Measurements from ENCODE around the gene IL17RD. TPM values are rescaled to one million over a fixed set of nuclear protein-coding genes. Genes with fewer than 3 reads are reported as not detected.

Gene IL17RD
- polyA plus RNA-seq, 2 of the 4 experiments (the other 2 are of a cell fraction) = 0.89 to 1.4 TPM

GRCh38 chr3:57170946-57171345 lies 5.8 kb upstream of the IL17RD start:
- no peak overlapping the region for H3K27ac ChIP-seq
- 100% methylated on average over 1 of the region's 1 CpG for WGBS (ENCODE audit: missing lambda C conversion rate)
- DNase-seq (ENCODE audit: low read depth in 1 of 2, low spot score in 1 of 2) (no peak), ATAC-seq (no peak), FAIRE-seq (no peak)
- TF ChIP-seq CBX2 (IDR thresholded peaks at IDR 0.05; ENCODE audit: borderline replicate concordance, low read depth) (no peak), MAZ (IDR thresholded peaks at IDR 0.05; ENCODE audit: borderline replicate concordance, low read depth, low read length) (no peak), E2F6 (IDR thresholded peaks at IDR 0.05; ENCODE audit: borderline replicate concordance, low read depth) (no peak)
- H3K9me3 ChIP-seq = no peaks in the 10 kb centered on the region
- H3K4me3 ChIP-seq = no peak overlapping the region
- no peak overlapping the region; the same call in 2 of the 3 replicates for H3K4me2 ChIP-seq
- ChIA-PET POLR2A (no interaction called here), CTCF (interaction anchor here (0.6 to 3.2 kb wide), 22 partner anchors 8 to 402 kb away, joined by 3 to 22 read pairs (median 4); partner anchors contain the start of genes APPL1 and HESX1)
- no peaks in the 10 kb centered on the region for H3K4me1 ChIP-seq

GRCh38 chr3:57169872-57170623 lies 4.9 kb upstream of the IL17RD start:
- Histone ChIP-seq H3K4me2 (peak overlapping the region; percentile 76), H3K27ac (peak overlapping the region; percentile 75 to 92), H3K4me1 (no peaks in the 10 kb centered on the region), H3K9me3 (no peaks in the 10 kb centered on the region), H3K4me3 (peak overlapping the region; percentile 50)
- ChIA-PET CTCF (interaction anchor here (0.6 to 3.2 kb wide), 36 partner anchors 9 to 646 kb away, joined by 3 to 22 read pairs (median 3); partner anchors contain the start of genes APPL1 and HESX1), POLR2A (no interaction called here)
- DNase-seq (ENCODE audit: low read depth in 1 of 2, low spot score in 1 of 2) (peak; percentile 67 to 70), ATAC-seq (peak; percentile 92 to 94), FAIRE-seq (no peak)
- TF ChIP-seq JUNB (IDR thresholded peaks at IDR 0.05) (no peak), ZFP36 (IDR thresholded peaks at IDR 0.05; ENCODE audit: borderline replicate concordance, partially characterized antibody) (no peak), KDM5A (IDR thresholded peaks at IDR 0.05) (0 out of 2 replicates have a peak, but pooled peaks have one; percentile 23), CEBPB (IDR thresholded peaks at IDR 0.05) (no peak), SMC3 (IDR thresholded peaks at IDR 0.05) (peak; percentile 64), CHD4 (IDR thresholded peaks at IDR 0.05; ENCODE audit: borderline replicate concordance) (no peak), ZC3H11A (IDR thresholded peaks at IDR 0.05) (no peak), ZSCAN20 (CRISPR knock-in tag; IDR thresholded peaks at IDR 0.05) (no peak), HDAC2 (IDR thresholded peaks at IDR 0.05) (no peak), EHF (CRISPR knock-in tag; IDR thresholded peaks at IDR 0.05) (no peak), CTCF (IDR thresholded peaks at IDR 0.05) (peak; percentile 76), RAD21 (conservative IDR thresholded peaks at IDR 0.05 in 1 of 2, IDR thresholded peaks at IDR 0.05 in 1 of 2) (peak; percentile 77 to 82), POLR2AphosphoS2 (conservative IDR thresholded peaks at IDR 0.05; ENCODE audit: low read length) (no peak)
- TF ChIP-seq, protein P1, sequence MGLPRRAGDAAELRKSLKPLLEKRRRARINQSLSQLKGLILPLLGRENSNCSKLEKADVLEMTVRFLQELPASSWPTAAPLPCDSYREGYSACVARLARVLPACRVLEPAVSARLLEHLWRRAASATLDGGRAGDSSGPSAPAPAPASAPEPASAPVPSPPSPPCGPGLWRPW (IDR thresholded peaks at IDR 0.05) = no peak
- 26% methylated on average over 10 of the region's 40 CpGs for WGBS (ENCODE audit: missing lambda C conversion rate)

DNA sequence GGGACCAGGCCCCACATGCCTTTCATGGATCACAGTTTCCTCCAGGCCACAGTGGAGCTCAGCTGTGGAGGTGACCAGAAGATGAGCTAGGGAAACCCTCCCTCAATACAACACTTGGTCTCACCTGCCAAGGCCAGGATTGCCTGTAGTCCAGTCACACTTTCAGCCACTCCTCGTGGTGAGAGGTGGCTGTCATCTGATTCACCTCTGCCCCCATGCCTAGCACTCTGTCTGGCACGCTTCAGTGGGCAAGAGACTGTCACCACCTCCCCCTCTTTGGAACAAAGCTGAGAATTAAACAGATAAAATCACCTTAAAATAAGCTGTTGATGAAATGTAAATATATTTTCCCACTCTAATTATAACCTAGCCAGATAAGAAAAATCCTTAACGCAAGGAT lies 4.0 kb upstream of the IL17RD start:
- POLR2A ChIA-PET = no interaction called here
- no peak for DNase-seq (ENCODE audit: low read depth in 1 of 2, low spot score in 1 of 2)
- no peak overlapping the region; the same call in 2 of the 3 replicates for H3K4me2 ChIP-seq
- H3K4me3 ChIP-seq = no peak overlapping the region
- CTCF ChIA-PET = interaction anchor here (0.6 to 3.2 kb wide), 15 partner anchors 10 to 427 kb away, joined by 3 to 22 read pairs (median 3); partner anchors contain the start of gene APPL1
- FAIRE-seq = no peak
- no peak overlapping the region for H3K27ac ChIP-seq
- no peak for ATAC-seq
- H3K4me1 ChIP-seq = no peaks in the 10 kb centered on the region
- WGBS (ENCODE audit: missing lambda C conversion rate) = 61% methylated on average over 3 of the region's 3 CpGs
- no peaks in the 10 kb centered on the region for H3K9me3 ChIP-seq
- TF ChIP-seq CEBPB (IDR thresholded peaks at IDR 0.05) (no peak), NPAS2 (CRISPR knock-in tag; IDR thresholded peaks at IDR 0.05; ENCODE audit: borderline replicate concordance) (no peak), HOXA7 (CRISPR knock-in tag; IDR thresholded peaks at IDR 0.05) (no peak), BHLHE40 (IDR thresholded peaks at IDR 0.05; ENCODE audit: low read depth, low read length) (no peak), MAFK (IDR thresholded peaks at IDR 0.05; ENCODE audit: partially characterized antibody) (no peak), HDAC2 (IDR thresholded peaks at IDR 0.05) (no peak), MAZ (IDR thresholded peaks at IDR 0.05; ENCODE audit: borderline replicate concordance, low read depth, low read length) (no peak), POLR2AphosphoS2 (conservative IDR thresholded peaks at IDR 0.05; ENCODE audit: low read length) (no peak)
- TF ChIP-seq, protein P2, sequence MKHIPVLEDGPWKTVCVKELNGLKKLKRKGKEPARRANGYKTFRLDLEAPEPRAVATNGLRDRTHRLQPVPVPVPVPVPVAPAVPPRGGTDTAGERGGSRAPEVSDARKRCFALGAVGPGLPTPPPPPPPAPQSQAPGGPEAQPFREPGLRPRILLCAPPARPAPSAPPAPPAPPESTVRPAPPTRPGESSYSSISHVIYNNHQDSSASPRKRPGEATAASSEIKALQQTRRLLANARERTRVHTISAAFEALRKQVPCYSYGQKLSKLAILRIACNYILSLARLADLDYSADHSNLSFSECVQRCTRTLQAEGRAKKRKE (CRISPR knock-in tag; IDR thresholded peaks at IDR 0.05; ENCODE audit: low read depth) = no peak
- TF ChIP-seq, protein P3, sequence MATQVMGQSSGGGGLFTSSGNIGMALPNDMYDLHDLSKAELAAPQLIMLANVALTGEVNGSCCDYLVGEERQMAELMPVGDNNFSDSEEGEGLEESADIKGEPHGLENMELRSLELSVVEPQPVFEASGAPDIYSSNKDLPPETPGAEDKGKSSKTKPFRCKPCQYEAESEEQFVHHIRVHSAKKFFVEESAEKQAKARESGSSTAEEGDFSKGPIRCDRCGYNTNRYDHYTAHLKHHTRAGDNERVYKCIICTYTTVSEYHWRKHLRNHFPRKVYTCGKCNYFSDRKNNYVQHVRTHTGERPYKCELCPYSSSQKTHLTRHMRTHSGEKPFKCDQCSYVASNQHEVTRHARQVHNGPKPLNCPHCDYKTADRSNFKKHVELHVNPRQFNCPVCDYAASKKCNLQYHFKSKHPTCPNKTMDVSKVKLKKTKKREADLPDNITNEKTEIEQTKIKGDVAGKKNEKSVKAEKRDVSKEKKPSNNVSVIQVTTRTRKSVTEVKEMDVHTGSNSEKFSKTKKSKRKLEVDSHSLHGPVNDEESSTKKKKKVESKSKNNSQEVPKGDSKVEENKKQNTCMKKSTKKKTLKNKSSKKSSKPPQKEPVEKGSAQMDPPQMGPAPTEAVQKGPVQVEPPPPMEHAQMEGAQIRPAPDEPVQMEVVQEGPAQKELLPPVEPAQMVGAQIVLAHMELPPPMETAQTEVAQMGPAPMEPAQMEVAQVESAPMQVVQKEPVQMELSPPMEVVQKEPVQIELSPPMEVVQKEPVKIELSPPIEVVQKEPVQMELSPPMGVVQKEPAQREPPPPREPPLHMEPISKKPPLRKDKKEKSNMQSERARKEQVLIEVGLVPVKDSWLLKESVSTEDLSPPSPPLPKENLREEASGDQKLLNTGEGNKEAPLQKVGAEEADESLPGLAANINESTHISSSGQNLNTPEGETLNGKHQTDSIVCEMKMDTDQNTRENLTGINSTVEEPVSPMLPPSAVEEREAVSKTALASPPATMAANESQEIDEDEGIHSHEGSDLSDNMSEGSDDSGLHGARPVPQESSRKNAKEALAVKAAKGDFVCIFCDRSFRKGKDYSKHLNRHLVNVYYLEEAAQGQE (IDR thresholded peaks at IDR 0.05) = no peak
- TF ChIP-seq, protein P4, sequence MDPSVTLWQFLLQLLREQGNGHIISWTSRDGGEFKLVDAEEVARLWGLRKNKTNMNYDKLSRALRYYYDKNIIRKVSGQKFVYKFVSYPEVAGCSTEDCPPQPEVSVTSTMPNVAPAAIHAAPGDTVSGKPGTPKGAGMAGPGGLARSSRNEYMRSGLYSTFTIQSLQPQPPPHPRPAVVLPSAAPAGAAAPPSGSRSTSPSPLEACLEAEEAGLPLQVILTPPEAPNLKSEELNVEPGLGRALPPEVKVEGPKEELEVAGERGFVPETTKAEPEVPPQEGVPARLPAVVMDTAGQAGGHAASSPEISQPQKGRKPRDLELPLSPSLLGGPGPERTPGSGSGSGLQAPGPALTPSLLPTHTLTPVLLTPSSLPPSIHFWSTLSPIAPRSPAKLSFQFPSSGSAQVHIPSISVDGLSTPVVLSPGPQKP (IDR thresholded peaks at IDR 0.05; ENCODE audit: low read depth, low read length) = no peak
